Right lobe of liver (tissue), 4 donors: ENCODE results near the gene ABHD12B.
"Not testable (repeated sequence)": the region's sequence is repeated elsewhere in the genome, so short reads cannot be mapped to it uniquely, and the experiment has no call there.

Experiments
- CTCF ChIP-seq, 4 donors: fragments of 200-600 bp in 3 of 4; fragments of 450-650 bp in 1 of 4; IDR thresholded peaks; one replicate each; pipeline versions ENCODE4 v1.5.1 to v1.8.0; 2016 to 2022; ENCODE audit warnings: antibody characterized with exemption in 4 of 4, mild to moderate bottlenecking in 2 of 4
- POLR2A ChIP-seq: fragments of 450-650 bp; IDR thresholded peaks from one replicate; pipeline ENCODE4 v1.6.1; 2017; ENCODE audit warnings: antibody characterized with exemption, mild to moderate bottlenecking
- donor health status: DM: no; HTN: no; CAD: no.
- donor health status: DM: no; HTN: no; CAD: no.
- donor health status: DM: no; HTN: yes; CAD: no.

- not testable (repeated sequence) for TF ChIP-seq POLR2A; CTCF (IDR thresholded peaks at IDR 0.05)
Measured at GRCh38 chr14:50897005-50897404, 25.2 kb downstream of the ABHD12B start.
